Measurements from ENCODE around the gene EPHB3.

The EPHB3 gene

GRCh38 chr3:184564685-184565385 lies 3.2 kb downstream of the EPHB3 start:
- DNase-seq (ENCODE audit: low spot score), result no peak

- no peak for DNase-seq (ENCODE audit: low spot score)
Measured at GRCh38 chr3:184565421-184566211, 4.0 kb downstream of the EPHB3 start.

GRCh38 chr3:184566441-184567414 lies 5.1 kb downstream of the EPHB3 start:
- no peak for DNase-seq (ENCODE audit: low spot score)

- DNase-seq (ENCODE audit: low spot score), result no peak
Measured at GRCh38 chr3:184567946-184568559, 6.5 kb downstream of the EPHB3 start.

GRCh38 chr3:184568560-184568923 lies 7.0 kb downstream of the EPHB3 start:
- no peak for DNase-seq (ENCODE audit: low spot score)

GRCh38 chr3:184568924-184569829 lies 7.6 kb downstream of the EPHB3 start:
- DNase-seq (ENCODE audit: low spot score), result peak; percentile 96

- DNase-seq (ENCODE audit: low spot score), result no peak
Measured at GRCh38 chr3:184570035-184570434, 8.4 kb downstream of the EPHB3 start.

GRCh38 chr3:184570489-184570888 lies 8.9 kb downstream of the EPHB3 start:
- DNase-seq (ENCODE audit: low spot score), result no peak

GRCh38 chr3:184571750-184572377 lies 10.3 kb downstream of the EPHB3 start:
- no peak for DNase-seq (ENCODE audit: low spot score)

- no peak for DNase-seq (ENCODE audit: low spot score)
Measured at GRCh38 chr3:184572633-184573270, 11.2 kb downstream of the EPHB3 start.

- DNase-seq (ENCODE audit: low spot score), result no peak
Measured at GRCh38 chr3:184574515-184575417, 13.2 kb downstream of the EPHB3 start.

GRCh38 chr3:184575701-184576100 lies 14.1 kb downstream of the EPHB3 start:
- no peak for DNase-seq (ENCODE audit: low spot score)

GRCh38 chr3:184576457-184577240 lies 15.1 kb downstream of the EPHB3 start:
- DNase-seq (ENCODE audit: low spot score), result no peak

GRCh38 chr3:184577546-184577945 lies 16.0 kb downstream of the EPHB3 start:
- DNase-seq (ENCODE audit: low spot score), result no peak

GRCh38 chr3:184578218-184578617 lies 16.6 kb downstream of the EPHB3 start:
- no peak for DNase-seq (ENCODE audit: low spot score)

GRCh38 chr3:184578822-184579221 lies 17.2 kb downstream of the EPHB3 start:
- DNase-seq (ENCODE audit: low spot score), result no peak

- DNase-seq (ENCODE audit: low spot score), result no peak
Measured at GRCh38 chr3:184579513-184579912, 17.9 kb downstream of the EPHB3 start.

- no peak for DNase-seq (ENCODE audit: low spot score)
Measured at GRCh38 chr3:184580376-184580775, 18.8 kb downstream of the EPHB3 start.
